ENCODE data around the gene DCAF6.
"Not testable (repeated sequence)": the region's sequence is repeated elsewhere in the genome, so short reads cannot be mapped to it uniquely, and the experiment has no call there.

Gene DCAF6

DNA sequence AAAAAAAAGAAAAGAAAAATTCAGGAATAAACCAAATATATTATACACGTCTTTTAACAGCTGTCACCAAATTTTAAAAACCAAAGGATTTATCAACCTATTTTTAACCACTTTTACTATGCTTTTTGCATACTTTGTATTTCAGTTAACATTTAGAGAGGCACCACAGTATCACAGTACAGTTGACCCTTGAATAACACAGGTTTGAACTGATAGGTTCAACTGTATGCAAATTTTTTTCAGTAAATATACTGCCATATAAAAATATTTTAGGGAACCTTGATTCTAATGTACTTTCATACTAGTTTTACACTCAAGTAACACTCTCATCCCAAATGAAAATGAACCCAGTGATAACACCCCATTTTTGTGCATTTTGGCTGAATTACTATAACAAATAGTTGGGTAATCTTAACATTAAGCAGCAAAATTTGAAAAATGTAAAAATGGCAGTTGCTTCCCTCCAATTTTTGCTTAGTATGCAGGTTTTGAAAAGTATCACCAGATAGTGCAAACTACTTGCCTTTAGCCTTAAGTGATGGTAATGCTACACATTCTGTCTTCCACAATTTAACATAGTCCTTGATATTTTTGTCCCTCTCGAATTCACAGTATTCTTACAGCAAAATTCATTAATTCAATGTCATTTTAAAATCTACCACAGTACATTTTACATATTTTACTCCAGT is 11.8 kb upstream of the DCAF6 start:
- H3K4me1 ChIP-seq (ENCODE audit: insufficient read depth, low read length) = peaks cover 1% of the 10 kb centered on the region
- H3K4me3 ChIP-seq (ENCODE audit: low read depth in 1 of 2, low read length in 2 of 2) = no peak overlapping the region
- no peak overlapping the region for H3K9ac ChIP-seq (ENCODE audit: low read length)
- H3K36me3 ChIP-seq (ENCODE audit: insufficient read depth, low read length) = no peaks in the 10 kb centered on the region
- no peaks in the 10 kb centered on the region for H3K27me3 ChIP-seq (ENCODE audit: control insufficient read depth in 1 of 2, insufficient read depth in 2 of 2, low read length in 2 of 2)
- H3K9me3 ChIP-seq (ENCODE audit: low read length) = no peaks in the 10 kb centered on the region
- H3K27ac ChIP-seq (ENCODE audit: low read depth, low read length) = no peak overlapping the region

DNA sequence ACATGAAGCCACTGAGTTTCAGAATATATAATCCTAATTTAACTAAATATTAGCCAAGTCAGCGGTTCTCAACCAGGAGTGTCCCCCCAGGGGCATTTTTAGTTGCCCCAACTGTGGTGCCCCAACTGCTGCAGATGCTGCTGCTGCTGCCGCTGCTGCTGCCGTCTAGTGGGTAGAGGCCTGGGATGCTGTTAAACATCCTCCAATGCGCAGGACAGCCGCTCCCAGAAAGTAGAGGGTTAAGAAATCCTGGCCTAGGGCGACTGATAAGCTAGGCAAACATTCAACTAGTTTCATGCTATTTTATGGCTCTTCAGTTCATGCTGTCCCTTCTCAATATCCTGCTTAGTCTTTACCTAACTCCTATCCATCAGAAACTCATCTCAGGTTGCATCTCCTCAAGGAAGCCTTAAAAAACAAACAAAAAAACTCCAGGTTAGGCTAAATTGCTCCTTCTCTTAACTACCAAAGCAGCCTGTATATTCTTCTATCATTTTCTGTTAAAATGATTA is 9.9 kb upstream of the DCAF6 start:
- no peak overlapping the region for H3K9ac ChIP-seq (ENCODE audit: low read length)
- H3K27me3 ChIP-seq (ENCODE audit: control insufficient read depth in 1 of 2, insufficient read depth in 2 of 2, low read length in 2 of 2) = no peaks in the 10 kb centered on the region
- peaks cover 3% of the 10 kb centered on the region for H3K4me1 ChIP-seq (ENCODE audit: insufficient read depth, low read length)
- no peaks in the 10 kb centered on the region for H3K9me3 ChIP-seq (ENCODE audit: low read length)
- no peak overlapping the region for H3K4me3 ChIP-seq (ENCODE audit: low read depth in 1 of 2, low read length in 2 of 2)
- no peak overlapping the region for H3K27ac ChIP-seq (ENCODE audit: low read depth, low read length)
- H3K36me3 ChIP-seq (ENCODE audit: insufficient read depth, low read length) = no peaks in the 10 kb centered on the region

DNA sequence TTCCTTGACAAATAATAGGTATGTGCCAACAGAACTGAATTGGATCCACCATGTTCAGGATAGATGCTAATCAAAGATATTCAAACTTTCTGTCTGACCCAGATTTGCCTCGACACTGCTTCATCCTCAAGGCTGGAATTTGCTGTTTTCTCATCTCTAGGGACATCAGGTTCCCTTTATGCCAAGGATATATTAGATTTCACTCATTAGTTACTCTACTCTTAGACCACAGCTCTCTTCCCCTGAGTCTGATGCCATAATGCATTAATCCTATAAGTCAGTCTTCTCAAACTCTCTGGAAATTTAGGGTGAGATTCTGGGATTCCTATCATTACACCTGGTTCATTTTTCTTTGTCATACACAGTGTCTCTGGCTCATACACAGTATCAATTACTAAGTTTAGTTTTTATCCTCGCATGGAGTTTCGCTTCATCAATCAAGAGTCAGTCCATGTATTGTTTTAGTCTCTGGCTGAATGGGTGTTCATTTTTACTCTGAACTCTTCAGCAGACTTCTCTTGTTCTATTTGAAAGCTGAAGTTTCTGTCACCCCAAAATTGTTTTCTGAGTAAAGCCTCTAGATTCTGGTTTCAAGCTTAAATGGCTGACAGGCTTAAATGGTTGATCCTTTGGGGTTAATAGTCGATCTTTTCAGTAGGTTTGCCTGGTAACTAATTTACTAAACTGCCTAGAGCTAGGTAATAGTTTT is 9.3 kb upstream of the DCAF6 start:
- H3K9ac ChIP-seq (ENCODE audit: low read length) = no peak overlapping the region
- H3K27ac ChIP-seq (ENCODE audit: low read depth, low read length) = no peak overlapping the region
- no peaks in the 10 kb centered on the region for H3K9me3 ChIP-seq (ENCODE audit: low read length)
- H3K4me1 ChIP-seq (ENCODE audit: insufficient read depth, low read length) = peaks cover 3% of the 10 kb centered on the region
- H3K36me3 ChIP-seq (ENCODE audit: insufficient read depth, low read length) = no peaks in the 10 kb centered on the region
- no peaks in the 10 kb centered on the region for H3K27me3 ChIP-seq (ENCODE audit: control insufficient read depth in 1 of 2, insufficient read depth in 2 of 2, low read length in 2 of 2)
- no peak overlapping the region for H3K4me3 ChIP-seq (ENCODE audit: low read depth in 1 of 2, low read length in 2 of 2)

DNA sequence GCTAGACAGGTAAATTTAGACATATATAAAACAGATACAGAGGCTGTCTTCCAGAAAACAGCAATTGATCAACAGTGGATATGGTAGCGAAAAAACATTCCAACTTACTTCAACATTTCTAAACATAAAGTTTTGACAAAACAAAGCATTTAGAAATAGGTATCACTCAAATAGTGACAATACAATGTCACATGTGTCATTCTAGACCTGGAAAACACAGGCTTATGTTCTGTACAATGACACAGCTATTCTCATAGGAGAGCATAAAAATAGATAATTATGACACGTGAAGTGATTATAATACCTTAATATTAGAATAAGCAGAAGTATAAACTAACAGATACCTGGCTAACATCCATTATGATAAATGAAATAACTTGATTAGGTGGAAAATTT is 8.0 kb upstream of the DCAF6 start:
- H3K27me3 ChIP-seq (ENCODE audit: control insufficient read depth in 1 of 2, insufficient read depth in 2 of 2, low read length in 2 of 2) = no peaks in the 10 kb centered on the region
- no peak overlapping the region for H3K4me3 ChIP-seq (ENCODE audit: low read depth in 1 of 2, low read length in 2 of 2)
- no peaks in the 10 kb centered on the region for H3K36me3 ChIP-seq (ENCODE audit: insufficient read depth, low read length)
- H3K27ac ChIP-seq (ENCODE audit: low read depth, low read length) = no peak overlapping the region
- no peak overlapping the region for H3K9ac ChIP-seq (ENCODE audit: low read length)
- H3K9me3 ChIP-seq (ENCODE audit: low read length) = no peaks in the 10 kb centered on the region
- peaks cover 3% of the 10 kb centered on the region for H3K4me1 ChIP-seq (ENCODE audit: insufficient read depth, low read length)

DNA sequence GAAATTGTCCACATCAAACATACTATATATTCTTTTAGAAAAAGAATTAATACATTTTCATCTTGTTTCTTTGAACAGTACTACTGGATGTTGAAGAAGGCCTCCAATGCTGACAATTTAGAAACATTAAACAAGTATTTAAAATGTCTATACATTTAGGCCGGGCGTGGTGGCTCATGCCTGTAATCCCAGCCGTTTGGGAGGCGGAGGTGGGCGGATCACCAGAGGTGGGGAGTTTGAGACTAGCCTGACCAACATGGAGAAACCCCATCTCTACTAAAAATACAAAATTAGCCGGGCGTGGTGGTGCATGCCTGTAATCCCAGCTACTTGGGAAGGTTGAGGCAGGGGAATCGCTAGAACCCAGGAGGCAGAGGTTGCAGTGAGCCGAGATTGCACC is 7.6 kb upstream of the DCAF6 start:
- not testable (repeated sequence) for H3K36me3 ChIP-seq (ENCODE audit: insufficient read depth, low read length); H3K9me3 ChIP-seq (ENCODE audit: low read length); H3K27me3 ChIP-seq (ENCODE audit: control insufficient read depth in 1 of 2, insufficient read depth in 2 of 2, low read length in 2 of 2); H3K4me1 ChIP-seq (ENCODE audit: insufficient read depth, low read length); H3K9ac ChIP-seq (ENCODE audit: low read length); H3K27ac ChIP-seq (ENCODE audit: low read depth, low read length); H3K4me3 ChIP-seq (ENCODE audit: low read depth in 1 of 2, low read length in 2 of 2)

DNA sequence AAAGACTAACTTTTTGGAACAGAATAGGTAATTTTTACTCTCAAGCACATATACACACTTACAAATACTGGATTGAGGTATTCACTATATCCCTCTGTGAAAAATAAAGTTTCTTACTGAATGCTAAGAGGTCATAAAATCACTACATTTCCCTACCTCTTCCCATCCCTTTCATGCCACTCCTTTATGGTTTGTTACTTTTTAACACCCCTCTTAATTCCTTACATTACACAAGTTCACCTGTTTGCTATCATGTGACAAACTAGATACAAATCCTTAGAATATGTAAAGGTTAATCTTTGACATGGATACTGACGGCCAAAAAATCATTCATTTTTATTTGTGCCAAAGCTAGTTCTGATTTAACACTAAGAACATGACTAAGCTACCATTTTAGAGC is 6.8 kb upstream of the DCAF6 start:
- Histone ChIP-seq H3K36me3 (ENCODE audit: insufficient read depth, low read length) (no peaks in the 10 kb centered on the region), H3K4me1 (ENCODE audit: insufficient read depth, low read length) (peaks cover 14% of the 10 kb centered on the region), H3K9ac (ENCODE audit: low read length) (no peak overlapping the region), H3K27me3 (ENCODE audit: control insufficient read depth in 1 of 2, insufficient read depth in 2 of 2, low read length in 2 of 2) (no peaks in the 10 kb centered on the region), H3K27ac (ENCODE audit: low read depth, low read length) (no peak overlapping the region), H3K9me3 (ENCODE audit: low read length) (no peaks in the 10 kb centered on the region), H3K4me3 (ENCODE audit: low read depth in 1 of 2, low read length in 2 of 2) (no peak overlapping the region)

DNA sequence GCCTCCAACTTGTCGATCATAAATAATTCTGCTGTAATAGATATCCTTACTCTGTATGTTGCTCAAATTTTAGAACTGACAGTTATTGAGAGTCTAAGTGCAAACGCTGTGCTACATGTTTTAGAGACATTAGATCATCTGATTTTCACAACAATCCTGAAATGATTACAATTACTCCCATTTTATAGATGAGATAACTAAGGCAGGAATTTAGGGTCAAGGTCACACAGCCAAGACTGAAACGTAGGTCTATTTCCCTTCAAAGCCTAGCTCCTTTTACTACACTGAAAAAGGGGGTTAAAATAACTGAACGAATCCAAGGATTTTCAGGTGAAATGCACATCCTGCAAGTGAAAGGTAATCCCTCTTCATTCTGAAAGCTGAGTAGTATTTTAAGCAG is 2.7 kb upstream of the DCAF6 start:
- Histone ChIP-seq H3K4me1 (ENCODE audit: insufficient read depth, low read length) (peaks cover 24% of the 10 kb centered on the region), H3K9me3 (ENCODE audit: low read length) (no peaks in the 10 kb centered on the region), H3K9ac (ENCODE audit: low read length) (no peak overlapping the region), H3K36me3 (ENCODE audit: insufficient read depth, low read length) (no peaks in the 10 kb centered on the region), H3K4me3 (ENCODE audit: low read depth in 1 of 2, low read length in 2 of 2) (no peak overlapping the region), H3K27me3 (ENCODE audit: control insufficient read depth in 1 of 2, insufficient read depth in 2 of 2, low read length in 2 of 2) (no peaks in the 10 kb centered on the region), H3K27ac (ENCODE audit: low read depth, low read length) (no peak overlapping the region)

DNA sequence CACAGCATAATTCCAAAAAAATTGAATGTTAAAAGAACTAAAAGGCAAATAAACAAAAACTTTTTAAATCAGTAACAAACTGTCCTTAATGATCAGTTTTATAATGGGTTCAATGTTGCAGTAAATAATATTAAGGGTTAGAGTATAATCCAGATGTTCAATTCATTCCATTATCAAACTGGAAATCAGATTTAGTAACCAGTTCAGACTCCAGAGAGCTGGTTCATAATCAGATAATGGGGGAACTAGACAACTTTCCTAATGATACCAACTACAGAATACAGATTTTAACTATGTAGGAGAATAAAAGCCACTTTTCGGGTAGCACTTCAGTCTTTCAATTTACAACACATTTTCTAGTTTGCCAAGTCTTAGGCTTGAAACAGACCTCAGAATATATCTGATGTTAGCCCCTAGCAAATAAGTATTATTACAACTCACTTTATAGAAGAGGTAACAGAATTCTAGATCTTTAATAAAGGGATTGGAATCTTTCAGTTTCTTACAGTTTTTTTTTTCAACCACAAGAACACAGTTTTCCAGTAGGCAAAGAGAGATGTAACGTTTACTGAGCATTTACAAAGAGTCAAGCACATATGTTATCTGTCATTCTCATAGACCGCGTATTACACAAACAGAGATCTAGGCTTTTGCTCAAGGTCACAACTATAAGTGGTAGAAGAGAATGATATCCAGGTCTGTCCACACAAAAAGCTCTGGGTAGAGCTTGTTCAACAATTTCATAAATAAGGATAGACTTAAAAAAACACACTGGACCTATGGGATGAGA is 1.9 kb upstream of the DCAF6 start:
- Histone ChIP-seq H3K4me1 (ENCODE audit: insufficient read depth, low read length) (peaks cover 23% of the 10 kb centered on the region), H3K9ac (ENCODE audit: low read length) (peak overlapping the region; percentile 91), H3K36me3 (ENCODE audit: insufficient read depth, low read length) (no peaks in the 10 kb centered on the region), H3K4me3 (ENCODE audit: low read depth in 1 of 2, low read length in 2 of 2) (peak overlapping the region; percentile 73 to 90), H3K27ac (ENCODE audit: low read depth, low read length) (peak overlapping the region; percentile 98), H3K9me3 (ENCODE audit: low read length) (no peaks in the 10 kb centered on the region), H3K27me3 (ENCODE audit: control insufficient read depth in 1 of 2, insufficient read depth in 2 of 2, low read length in 2 of 2) (no peaks in the 10 kb centered on the region)

DNA sequence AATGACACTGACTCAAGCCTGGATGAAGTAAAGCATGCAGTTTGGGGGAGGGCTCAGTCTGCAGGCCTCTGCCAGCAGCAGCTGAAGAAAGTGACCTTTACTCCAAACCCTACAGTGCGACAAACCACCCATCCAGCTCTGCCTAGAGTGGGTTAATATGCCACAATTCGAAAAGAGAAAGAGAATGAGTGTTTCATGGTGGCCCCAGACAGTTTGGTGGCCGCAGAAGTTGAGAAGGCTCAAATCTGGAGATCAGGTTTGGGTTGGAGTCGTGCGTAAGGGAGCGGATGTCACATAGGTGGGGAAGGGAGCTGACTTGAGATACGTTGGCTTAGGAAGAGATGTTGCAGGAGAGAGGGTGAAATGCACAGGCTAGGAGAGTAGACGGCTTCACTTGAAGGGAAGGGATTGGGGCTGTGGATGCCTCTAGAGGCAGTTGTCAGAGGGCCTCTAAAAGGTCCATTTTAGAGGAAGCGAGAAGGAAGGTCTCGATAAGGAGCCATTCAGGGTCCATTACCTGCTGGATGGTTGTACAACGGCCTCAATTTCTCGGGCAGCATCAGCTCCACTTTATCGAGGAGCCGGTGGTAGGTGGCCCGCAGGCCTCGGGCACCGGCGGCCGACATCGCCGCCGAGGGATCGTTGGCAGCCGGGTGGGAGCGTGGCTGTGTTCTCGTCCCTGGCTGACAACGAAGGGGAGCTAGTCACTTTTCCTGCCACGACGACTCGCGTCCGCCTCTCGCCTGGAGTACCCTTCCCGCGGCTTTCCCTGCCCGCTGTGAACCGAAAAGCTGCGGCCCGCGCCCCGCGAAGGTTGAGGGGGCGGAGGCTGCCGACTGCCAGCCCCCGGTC is 1.0 kb upstream of the DCAF6 start:
- H3K9ac ChIP-seq (ENCODE audit: low read length) = peak overlapping the region; percentile 91
- no peaks in the 10 kb centered on the region for H3K27me3 ChIP-seq (ENCODE audit: control insufficient read depth in 1 of 2, insufficient read depth in 2 of 2, low read length in 2 of 2)
- peak overlapping the region; percentile 98 for H3K27ac ChIP-seq (ENCODE audit: low read depth, low read length)
- peaks cover 20% of the 10 kb centered on the region for H3K4me1 ChIP-seq (ENCODE audit: insufficient read depth, low read length)
- no peaks in the 10 kb centered on the region for H3K9me3 ChIP-seq (ENCODE audit: low read length)
- no peaks in the 10 kb centered on the region for H3K36me3 ChIP-seq (ENCODE audit: insufficient read depth, low read length)
- H3K4me3 ChIP-seq (ENCODE audit: low read depth in 1 of 2, low read length in 2 of 2) = peak overlapping the region; percentile 73 to 90

DNA sequence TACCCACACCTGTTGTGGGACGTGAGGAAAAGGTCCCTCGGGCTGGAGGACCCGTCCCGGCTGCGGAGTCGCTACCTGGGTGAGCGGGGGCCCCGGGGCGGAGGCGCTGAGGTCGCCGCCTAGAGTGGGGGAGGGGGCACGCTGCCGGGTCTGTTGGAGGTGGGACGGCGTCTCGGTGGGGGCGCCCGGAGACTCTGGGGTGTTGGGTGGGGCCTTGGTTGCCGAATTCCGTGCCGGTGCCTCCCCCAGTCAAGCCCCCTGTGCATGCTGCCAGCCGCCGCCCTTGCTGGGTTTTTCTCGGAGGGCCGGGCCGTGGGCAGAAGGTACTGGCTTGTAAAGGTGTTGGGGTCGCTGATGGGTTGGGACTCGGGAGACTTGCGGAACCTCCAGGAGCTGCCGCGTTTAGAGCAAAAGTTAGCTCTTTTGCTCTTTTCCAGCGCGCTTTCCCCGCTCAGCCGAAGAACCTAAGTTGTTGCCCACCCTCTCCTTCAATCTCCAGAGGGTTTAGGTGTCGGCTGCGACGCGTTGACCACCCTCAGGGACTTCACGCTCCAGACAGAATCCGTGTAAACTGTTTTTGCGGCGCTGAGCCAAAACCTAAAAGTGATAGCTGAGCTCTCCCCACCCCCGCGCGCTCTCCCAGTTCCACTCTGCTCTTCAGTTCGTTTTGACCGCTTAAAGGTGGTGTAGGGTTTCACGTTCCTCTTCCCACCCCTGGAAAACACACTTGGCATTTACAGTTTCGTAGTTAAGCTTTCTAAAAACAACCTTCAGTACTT is 636 bp downstream of the DCAF6 start, which contains the start of gene MPC2:
MPC2 (minus strand) TSS at position 143 of the 779 bp plus-strand sequence. CDS start 1,231 bp downstream, outside the sequence.
- Histone ChIP-seq H3K9ac (ENCODE audit: low read length) (peak within 1 kb of the TSS; percentile 93), H3K4me3 (ENCODE audit: low read depth in 1 of 2, low read length in 2 of 2) (peak within 1 kb of the TSS; percentile 90 to 92), H3K27ac (ENCODE audit: low read depth, low read length) (peak within 1 kb of the TSS; percentile 98), H3K9me3 (ENCODE audit: low read length) (no peaks in the 10 kb centered on the region), H3K4me1 (ENCODE audit: insufficient read depth, low read length) (peaks cover 32% of the 10 kb centered on the region), H3K27me3 (ENCODE audit: control insufficient read depth in 1 of 2, insufficient read depth in 2 of 2, low read length in 2 of 2) (no peaks in the 10 kb centered on the region), H3K36me3 (ENCODE audit: insufficient read depth, low read length) (no peaks in the 10 kb centered on the region)

Data from muscle layer of colon (tissue), 2 donors.